H9 (cell line): Measurements from ENCODE around the gene CADPS. TPM values are rescaled to one million over a fixed set of nuclear protein-coding genes. Genes with fewer than 3 reads are reported as not detected.

Source experiments
- DNase-seq: peaks from one replicate; pipeline ENCODE4 v3.0.0-alpha.2; 2017
- H2AFZ ChIP-seq: one replicate; pipeline ENCODE4 v1.6.1; 2013; ENCODE audit warnings: mild to moderate bottlenecking, low read length, control low read depth, moderate library complexity
- H2AK5ac ChIP-seq: 2 replicates; pipeline ENCODE4 v1.6.1; 2013; ENCODE audit warnings: low read length, control low read depth, mixed read lengths; ENCODE audit not compliant: insufficient read length
- H2BK120ac ChIP-seq: one replicate; pipeline ENCODE4 v1.6.1; 2013; ENCODE audit warnings: low read depth, mild to moderate bottlenecking, low read length, control low read depth, inconsistent platforms; ENCODE audit not compliant: poor library complexity, severe bottlenecking
- H2BK12ac ChIP-seq: 2 replicates; pipeline ENCODE4 v1.6.1; 2013; ENCODE audit warnings: low read length, control low read depth, mixed read lengths, low read depth; ENCODE audit not compliant: insufficient read length
- H2BK15ac ChIP-seq: 2 replicates; pipeline ENCODE4 v1.6.1; 2013; ENCODE audit warnings: low read depth, low read length, control low read depth
- H2BK20ac ChIP-seq: one replicate; pipeline ENCODE4 v1.6.1; 2013; ENCODE audit warnings: low read depth, mild to moderate bottlenecking, low read length, control low read depth, inconsistent platforms; ENCODE audit not compliant: poor library complexity, severe bottlenecking
- H2BK5ac ChIP-seq: 2 replicates; pipeline ENCODE4 v1.6.1; 2013; ENCODE audit warnings: low read length, control low read depth, mixed read lengths; ENCODE audit not compliant: insufficient read length
- H3K14ac ChIP-seq: 2 replicates; pipeline ENCODE4 v1.6.1; 2013; ENCODE audit warnings: low read length, control low read depth; ENCODE audit not compliant: insufficient read depth
- H3K18ac ChIP-seq: 2 replicates; pipeline ENCODE4 v1.6.1; 2013; ENCODE audit warnings: low read depth, mild to moderate bottlenecking, mixed read lengths, low read length, control low read depth; ENCODE audit not compliant: insufficient read length
- H3K23ac ChIP-seq: 2 replicates; pipeline ENCODE4 v1.6.1; 2013; ENCODE audit warnings: low read length, control low read depth, mixed read lengths, low read depth; ENCODE audit not compliant: insufficient read length
- H3K23me2 ChIP-seq: 2 replicates; pipeline ENCODE4 v1.6.1; 2013; ENCODE audit warnings: low read depth, mild to moderate bottlenecking, mixed read lengths, low read length, control low read depth; ENCODE audit not compliant: insufficient read length, poor library complexity, severe bottlenecking
- H3K27ac ChIP-seq: 2 replicates; pipeline ENCODE4 v1.5.1; 2013; ENCODE audit warnings: low read length, control low read depth, mixed read lengths, low read depth; ENCODE audit not compliant: insufficient read length
- H3K27me3 ChIP-seq: 2 replicates; pipeline ENCODE4 v1.6.1; 2013; ENCODE audit warnings: low read length, control low read depth, inconsistent platforms; ENCODE audit not compliant: insufficient read depth
- H3K4ac ChIP-seq: 2 replicates; pipeline ENCODE4 v1.6.1; 2013; ENCODE audit warnings: low read depth, mild to moderate bottlenecking, control low read depth, inconsistent platforms, low read length, moderate library complexity
- H3K4me1 ChIP-seq: 2 replicates; pipeline ENCODE4 v1.6.1; 2013; ENCODE audit warnings: low read length, control low read depth, inconsistent platforms; ENCODE audit not compliant: insufficient read depth
- H3K4me2 ChIP-seq: 2 replicates; pipeline ENCODE4 v1.6.1; 2013; ENCODE audit warnings: low read length, control low read depth, mixed read lengths; ENCODE audit not compliant: insufficient read length, insufficient read depth
- H3K56ac ChIP-seq: 2 replicates; pipeline ENCODE4 v1.6.1; 2013; ENCODE audit warnings: low read depth, mild to moderate bottlenecking, mixed read lengths, low read length, control low read depth; ENCODE audit not compliant: insufficient read length
- H3K79me1 ChIP-seq: 2 replicates; pipeline ENCODE4 v1.6.1; 2013; ENCODE audit warnings: low read depth, mild to moderate bottlenecking, moderate library complexity, low read length, control low read depth, inconsistent platforms; ENCODE audit not compliant: insufficient read depth, poor library complexity, severe bottlenecking
- H3K79me2 ChIP-seq: 2 replicates; pipeline ENCODE4 v1.6.1; 2013; ENCODE audit warnings: low read length, control low read depth, inconsistent platforms; ENCODE audit not compliant: insufficient read depth
- H3K9ac ChIP-seq: 2 replicates; pipeline ENCODE4 v1.6.1; 2013; ENCODE audit warnings: low read length, control low read depth, mixed read lengths; ENCODE audit not compliant: insufficient read length; ENCODE audit errors: extremely low read depth
- H3K9me3 ChIP-seq: one replicate; pipeline ENCODE4 v1.6.1; 2013; ENCODE audit warnings: low read depth, low read length, inconsistent platforms; ENCODE audit not compliant: control insufficient read depth
- H3T11ph ChIP-seq: one replicate; pipeline ENCODE4 v1.6.1; 2013; ENCODE audit warnings: mild to moderate bottlenecking, low read length, control low read depth, inconsistent platforms
- H4K20me1 ChIP-seq: one replicate; pipeline ENCODE4 v1.6.1; 2013; ENCODE audit not compliant: control insufficient read depth, insufficient read length, insufficient read depth
- H4K5ac ChIP-seq: 2 replicates; pipeline ENCODE4 v1.6.1; 2013; ENCODE audit warnings: low read depth, mild to moderate bottlenecking, mixed read lengths, low read length, control low read depth; ENCODE audit not compliant: insufficient read length
- H4K8ac ChIP-seq: replicated peaks from 2 replicates; pipeline ENCODE4 v1.6.1; 2013; ENCODE audit warnings: low read length, control low read depth, mixed read lengths, low read depth; ENCODE audit not compliant: insufficient read length
- H4K91ac ChIP-seq: 2 replicates; pipeline ENCODE4 v1.6.1; 2013; ENCODE audit warnings: low read depth, mild to moderate bottlenecking, moderate library complexity, mixed read lengths, low read length, control low read depth; ENCODE audit not compliant: insufficient read length
- H3K27ac Mint-ChIP-seq, 3 experiments: 2 replicates in 2 of 3; 3 replicates in 1 of 3; pipeline ENCODE4 v1.8.0; 2020 to 2021; ENCODE audit warnings: mixed read lengths in 3 of 3, mild to moderate bottlenecking in 1 of 3, moderate library complexity in 1 of 3
- H3K27me3 Mint-ChIP-seq: 2 replicates; pipeline ENCODE4 v1.8.0; 2021; ENCODE audit warnings: low read depth, mild to moderate bottlenecking, moderate library complexity, mixed read lengths
- H3K36me3 Mint-ChIP-seq, 3 experiments: 2 replicates in 2 of 3; 3 replicates in 1 of 3; pipeline ENCODE4 v1.8.0; 2020 to 2021; ENCODE audit warnings: low read depth in 3 of 3, mixed read lengths in 3 of 3; ENCODE audit not compliant: insufficient read depth in 1 of 3
- H3K4me1 Mint-ChIP-seq, 2 experiments: 2 replicates each; pipeline ENCODE4 v1.8.0; 2020; ENCODE audit warnings: mixed read lengths in 2 of 2
- H3K4me3 Mint-ChIP-seq, 2 experiments: 2 replicates in 1 of 2; 3 replicates in 1 of 2; pipeline ENCODE4 v1.8.0; 2020 to 2021; ENCODE audit warnings: mild to moderate bottlenecking in 2 of 2, mixed read lengths in 2 of 2, moderate library complexity in 1 of 2
- H3K9me3 Mint-ChIP-seq, 2 experiments: 2 replicates in 1 of 2; 3 replicates in 1 of 2; pipeline ENCODE4 v1.8.0; 2020; ENCODE audit warnings: mild to moderate bottlenecking in 2 of 2, mixed read lengths in 2 of 2, moderate library complexity in 1 of 2
- WGBS: extraction: QIAGEN DNeasy Blood & Tissue Kit; methylation state at CpG from one replicate; pipeline ENCODE4 v1.1.7; 2013; ENCODE audit warnings: missing lambda C conversion rate, low lambda C conversion rate, mixed read lengths; ENCODE audit not compliant: insufficient read length; ENCODE audit errors: extremely low coverage; 5-methylcytosine and 5-hydroxymethylcytosine counted together
- total RNA-seq: library from RNA; stranded (reverse); gene quantifications from 2 replicates; pipeline ENCODE4 v1.2.1, GENCODE V29; 2021
- TF ChIP-seq, protein P1 (sequence below): fragments of 200-600 bp; sonication (generic); conservative IDR thresholded peaks from 3 replicates; pipeline ENCODE4 v1.8.0; 2021; ENCODE audit warnings: antibody characterized with exemption, mild to moderate bottlenecking

The CADPS gene
- total RNA-seq, 1 experiment from 2014 or later = 6.6 TPM

DNA sequence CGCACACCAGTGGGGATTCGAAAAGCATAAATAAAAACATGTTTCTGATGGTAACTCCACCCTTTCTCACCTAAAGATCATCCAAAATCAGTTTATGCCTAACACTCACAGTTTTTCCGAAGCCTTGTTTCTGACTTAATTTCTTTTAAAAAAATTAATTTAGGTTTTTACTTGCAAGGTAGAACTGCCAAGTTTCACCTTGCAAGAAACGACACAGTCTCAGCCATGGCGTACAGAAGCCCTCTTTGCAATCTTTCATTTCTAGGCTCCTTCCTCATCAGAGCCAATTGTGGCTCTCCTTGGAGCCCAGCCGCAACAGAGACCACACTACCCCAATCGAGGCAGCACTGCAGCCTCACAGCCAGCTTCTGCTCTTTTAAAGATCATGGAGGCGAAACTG lies 470.9 kb downstream of the CADPS start:
- Histone ChIP-seq H2BK20ac (no peak overlapping the region), H3K79me2 (no peaks in the 10 kb centered on the region), H2BK120ac (no peak overlapping the region), H3K18ac (no peak overlapping the region), H4K5ac (no peak overlapping the region), H3K4me2 (no peak overlapping the region), H2AK5ac (no peak overlapping the region), H2BK12ac (no peak overlapping the region), H2AFZ (no peak overlapping the region), H3K4me1 (no peaks in the 10 kb centered on the region), H2BK5ac (no peak overlapping the region), H4K91ac (no peak overlapping the region), H2BK15ac (no peak overlapping the region), H3K9ac (no peak overlapping the region), H4K8ac (no peak overlapping the region), H3K56ac (no peak overlapping the region), H4K20me1 (no peaks in the 10 kb centered on the region), H3K27ac (no peak overlapping the region), H3K79me1 (no peaks in the 10 kb centered on the region), H3K9me3 (no peaks in the 10 kb centered on the region), H3T11ph (no peak overlapping the region), H3K27me3 (no peaks in the 10 kb centered on the region), H3K4ac (no peak overlapping the region), H3K23me2 (no peaks in the 10 kb centered on the region), H3K14ac (no peak overlapping the region), H3K23ac (no peak overlapping the region)
- H3K4me3 Mint-ChIP-seq = no peak overlapping the region
- peaks cover 45% of the 10 kb centered on the region for H3K27me3 Mint-ChIP-seq
- no peak for DNase-seq
- no peaks in the 10 kb centered on the region for H3K36me3 Mint-ChIP-seq
- TF ChIP-seq, protein P1, sequence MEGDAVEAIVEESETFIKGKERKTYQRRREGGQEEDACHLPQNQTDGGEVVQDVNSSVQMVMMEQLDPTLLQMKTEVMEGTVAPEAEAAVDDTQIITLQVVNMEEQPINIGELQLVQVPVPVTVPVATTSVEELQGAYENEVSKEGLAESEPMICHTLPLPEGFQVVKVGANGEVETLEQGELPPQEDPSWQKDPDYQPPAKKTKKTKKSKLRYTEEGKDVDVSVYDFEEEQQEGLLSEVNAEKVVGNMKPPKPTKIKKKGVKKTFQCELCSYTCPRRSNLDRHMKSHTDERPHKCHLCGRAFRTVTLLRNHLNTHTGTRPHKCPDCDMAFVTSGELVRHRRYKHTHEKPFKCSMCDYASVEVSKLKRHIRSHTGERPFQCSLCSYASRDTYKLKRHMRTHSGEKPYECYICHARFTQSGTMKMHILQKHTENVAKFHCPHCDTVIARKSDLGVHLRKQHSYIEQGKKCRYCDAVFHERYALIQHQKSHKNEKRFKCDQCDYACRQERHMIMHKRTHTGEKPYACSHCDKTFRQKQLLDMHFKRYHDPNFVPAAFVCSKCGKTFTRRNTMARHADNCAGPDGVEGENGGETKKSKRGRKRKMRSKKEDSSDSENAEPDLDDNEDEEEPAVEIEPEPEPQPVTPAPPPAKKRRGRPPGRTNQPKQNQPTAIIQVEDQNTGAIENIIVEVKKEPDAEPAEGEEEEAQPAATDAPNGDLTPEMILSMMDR = no peak
- no peaks in the 10 kb centered on the region for H3K9me3 Mint-ChIP-seq
- H3K4me1 Mint-ChIP-seq = peaks cover 0 to 8% of the 10 kb centered on the region in 2 experiments; a peak in 1 of 4 replicates
- no CpG with 5 or more reads among the region's 8 CpGs for WGBS
- no peak overlapping the region; a peak in 1 of 7 replicates for H3K27ac Mint-ChIP-seq
